WERI-Rb-1 (cell line): ENCODE measurements around the gene LPP.
A peak's percentile ranks its signal among the peaks of the same experiment; 100 is the strongest.

Experiments
- DNase-seq: peaks from one replicate; pipeline ENCODE4 v3.0.0-alpha.2; 2020
- H3K27ac ChIP-seq: fragments of 250-450 bp; sonication (Bioruptor Pico); 2 replicates; pipeline ENCODE4 v1.5.1; 2020; ENCODE audit warnings: mild to moderate bottlenecking, moderate library complexity
- H3K27me3 ChIP-seq: fragments of 250-450 bp; sonication (Bioruptor Pico); 2 replicates; pipeline ENCODE4 v1.5.1; 2021; ENCODE audit warnings: mild to moderate bottlenecking, low read depth, moderate library complexity; ENCODE audit not compliant: insufficient read depth, severe bottlenecking
- H3K36me3 ChIP-seq: fragments of 250-450 bp; sonication (Bioruptor Pico); 2 replicates; pipeline ENCODE4 v1.5.1; 2020; ENCODE audit warnings: mild to moderate bottlenecking, moderate library complexity
- H3K4me3 ChIP-seq: 2 replicates; pipeline ENCODE4 v1.5.1; 2011; ENCODE audit warnings: low read depth, mild to moderate bottlenecking, control low read depth, low read length
- H3K9me3 ChIP-seq: fragments of 250-450 bp; sonication (Bioruptor Pico); 2 replicates; pipeline ENCODE4 v1.5.1; 2021; ENCODE audit warnings: mild to moderate bottlenecking, moderate library complexity; ENCODE audit not compliant: severe bottlenecking
- CTCF ChIP-seq: IDR thresholded peaks from 2 replicates; pipeline ENCODE4 v1.5.1; 2011; ENCODE audit warnings: low read depth, mild to moderate bottlenecking, control low read depth, inconsistent platforms, low read length

LPP gene

GRCh38 chr3:188370081-188370830 is 216.3 kb downstream of the LPP start:
- Histone ChIP-seq H3K27me3 (no peaks in the 10 kb centered on the region), H3K27ac (no peak overlapping the region), H3K36me3 (no peaks in the 10 kb centered on the region), H3K9me3 (no peaks in the 10 kb centered on the region), H3K4me3 (no peak overlapping the region)
- no peak for DNase-seq
- 0 out of 2 replicates have a peak, but pooled peaks have one; percentile 22 for TF ChIP-seq CTCF

- no peak overlapping the region for H3K4me3 ChIP-seq
- H3K27ac ChIP-seq, result no peak overlapping the region
- H3K36me3 ChIP-seq, result no peaks in the 10 kb centered on the region
- no peaks in the 10 kb centered on the region for H3K9me3 ChIP-seq
- DNase-seq, result no peak
- TF ChIP-seq CTCF, result no peak
- no peaks in the 10 kb centered on the region for H3K27me3 ChIP-seq
Observed at GRCh38 chr3:188378786-188379185, 224.8 kb downstream of the LPP start.

GRCh38 chr3:188380252-188380651 is 226.3 kb downstream of the LPP start:
- no peaks in the 10 kb centered on the region for H3K9me3 ChIP-seq
- H3K27me3 ChIP-seq, result no peaks in the 10 kb centered on the region
- H3K27ac ChIP-seq, result no peak overlapping the region
- DNase-seq, result no peak
- no peak overlapping the region for H3K4me3 ChIP-seq
- no peaks in the 10 kb centered on the region for H3K36me3 ChIP-seq
- no peak for TF ChIP-seq CTCF

GRCh38 chr3:188380722-188381121 is 226.8 kb downstream of the LPP start:
- Histone ChIP-seq H3K27ac (no peak overlapping the region), H3K9me3 (no peaks in the 10 kb centered on the region), H3K4me3 (no peak overlapping the region), H3K36me3 (no peaks in the 10 kb centered on the region), H3K27me3 (no peaks in the 10 kb centered on the region)
- no peak for DNase-seq
- TF ChIP-seq CTCF, result no peak

- no peaks in the 10 kb centered on the region for H3K27me3 ChIP-seq
- H3K9me3 ChIP-seq, result no peaks in the 10 kb centered on the region
- H3K36me3 ChIP-seq, result no peaks in the 10 kb centered on the region
- no peak for DNase-seq
- no peak for TF ChIP-seq CTCF
- H3K4me3 ChIP-seq, result no peak overlapping the region
- H3K27ac ChIP-seq, result no peak overlapping the region
Observed at GRCh38 chr3:188383748-188384147, 229.8 kb downstream of the LPP start.

GRCh38 chr3:188385295-188385694 is 231.3 kb downstream of the LPP start:
- Histone ChIP-seq H3K27me3 (no peaks in the 10 kb centered on the region), H3K27ac (no peak overlapping the region), H3K4me3 (no peak overlapping the region), H3K36me3 (no peaks in the 10 kb centered on the region), H3K9me3 (no peaks in the 10 kb centered on the region)
- DNase-seq, result no peak
- no peak for TF ChIP-seq CTCF
